Transverse colon (tissue), 4 donors: ENCODE measurements around the gene S100A11.

Source experiments
- EP300 ChIP-seq: sonication (generic); formaldehyde crosslinking; IDR thresholded peaks from one replicate; pipeline ENCODE4 v1.6.1; 2017; ENCODE audit warnings: antibody characterized with exemption, low read depth
- POLR2A ChIP-seq: fragments of 450-650 bp; IDR thresholded peaks from one replicate; pipeline ENCODE4 v1.6.1; 2016; ENCODE audit warnings: antibody characterized with exemption, mild to moderate bottlenecking, moderate library complexity
- POLR2AphosphoS5 ChIP-seq, 3 donors: sonication (generic); formaldehyde crosslinking; IDR thresholded peaks; one replicate each; pipeline ENCODE4 v1.6.1; 2016; ENCODE audit warnings: antibody characterized with exemption in 3 of 3
- TF ChIP-seq, protein P1 (sequence below), 5 experiments: fragments of 200-600 bp in 3 of 5; fragments of 450-650 bp in 2 of 5; sonication (generic) in 3 of 5; IDR thresholded peaks; 1 replicate in 2 of 5; 2 replicates in 3 of 5; pipeline ENCODE4 v1.5.1; 2016 to 2017; ENCODE audit warnings: antibody characterized with exemption in 5 of 5, inconsistent platforms in 3 of 5, mild to moderate bottlenecking in 2 of 5, moderate library complexity in 1 of 5

DNA sequence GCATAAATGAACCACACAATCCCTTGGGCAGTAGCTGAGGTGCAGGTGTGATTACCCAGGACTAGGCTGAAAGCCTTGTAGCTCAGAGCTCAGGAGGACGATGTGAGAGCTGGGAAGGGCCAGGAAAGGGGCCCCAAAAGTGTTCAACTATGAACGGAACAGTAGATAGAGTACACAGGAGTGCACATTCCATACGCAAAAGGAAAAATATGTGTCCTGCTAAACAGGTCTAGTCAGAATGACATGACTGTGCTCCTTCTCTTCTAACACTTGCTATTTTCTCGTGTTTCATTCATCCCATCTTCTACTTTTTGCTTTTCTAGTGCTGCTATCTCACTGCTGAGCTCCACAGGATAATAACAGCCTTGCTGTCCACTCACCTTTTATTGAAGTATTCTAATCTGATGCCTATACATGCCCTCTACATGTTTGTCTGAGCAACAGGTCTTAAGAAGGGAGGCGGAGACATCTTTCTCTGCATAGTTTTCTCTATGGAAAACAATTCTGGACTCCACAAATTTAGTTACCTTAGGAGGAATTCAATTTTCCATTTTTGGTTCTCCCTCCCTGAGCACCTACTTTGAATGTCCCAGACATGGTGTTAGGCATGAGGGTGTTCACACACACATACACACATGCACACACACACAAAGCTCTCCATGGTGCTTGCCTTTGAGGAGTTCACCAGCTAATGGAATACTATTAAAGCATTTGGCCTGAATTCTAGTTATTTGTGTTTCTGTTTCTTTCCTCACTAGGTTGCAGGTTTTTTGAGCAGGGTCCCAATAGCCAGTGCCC lies 46.5 kb downstream of the S100A11 start:
- TF ChIP-seq, protein P1, sequence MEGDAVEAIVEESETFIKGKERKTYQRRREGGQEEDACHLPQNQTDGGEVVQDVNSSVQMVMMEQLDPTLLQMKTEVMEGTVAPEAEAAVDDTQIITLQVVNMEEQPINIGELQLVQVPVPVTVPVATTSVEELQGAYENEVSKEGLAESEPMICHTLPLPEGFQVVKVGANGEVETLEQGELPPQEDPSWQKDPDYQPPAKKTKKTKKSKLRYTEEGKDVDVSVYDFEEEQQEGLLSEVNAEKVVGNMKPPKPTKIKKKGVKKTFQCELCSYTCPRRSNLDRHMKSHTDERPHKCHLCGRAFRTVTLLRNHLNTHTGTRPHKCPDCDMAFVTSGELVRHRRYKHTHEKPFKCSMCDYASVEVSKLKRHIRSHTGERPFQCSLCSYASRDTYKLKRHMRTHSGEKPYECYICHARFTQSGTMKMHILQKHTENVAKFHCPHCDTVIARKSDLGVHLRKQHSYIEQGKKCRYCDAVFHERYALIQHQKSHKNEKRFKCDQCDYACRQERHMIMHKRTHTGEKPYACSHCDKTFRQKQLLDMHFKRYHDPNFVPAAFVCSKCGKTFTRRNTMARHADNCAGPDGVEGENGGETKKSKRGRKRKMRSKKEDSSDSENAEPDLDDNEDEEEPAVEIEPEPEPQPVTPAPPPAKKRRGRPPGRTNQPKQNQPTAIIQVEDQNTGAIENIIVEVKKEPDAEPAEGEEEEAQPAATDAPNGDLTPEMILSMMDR (IDR thresholded peaks at IDR 0.05): no peak
- TF ChIP-seq EP300 (no peak), POLR2A (no peak), POLR2AphosphoS5 (IDR thresholded peaks at IDR 0.05) (no peak)
